Endothelial cell of hepatic sinusoid (primary cell): ENCODE measurements around the gene URB1.
"Not testable (repeated sequence)": the region's sequence is repeated elsewhere in the genome, so short reads cannot be mapped to it uniquely, and the experiment has no call there.

Experiments used
- in situ Hi-C: cut with HindIII; loops from 2 replicates; pipeline ENCODE4 v1.10.0; 2017; ENCODE audit warnings: low sequenced_read_pairs

URB1 gene

DNA sequence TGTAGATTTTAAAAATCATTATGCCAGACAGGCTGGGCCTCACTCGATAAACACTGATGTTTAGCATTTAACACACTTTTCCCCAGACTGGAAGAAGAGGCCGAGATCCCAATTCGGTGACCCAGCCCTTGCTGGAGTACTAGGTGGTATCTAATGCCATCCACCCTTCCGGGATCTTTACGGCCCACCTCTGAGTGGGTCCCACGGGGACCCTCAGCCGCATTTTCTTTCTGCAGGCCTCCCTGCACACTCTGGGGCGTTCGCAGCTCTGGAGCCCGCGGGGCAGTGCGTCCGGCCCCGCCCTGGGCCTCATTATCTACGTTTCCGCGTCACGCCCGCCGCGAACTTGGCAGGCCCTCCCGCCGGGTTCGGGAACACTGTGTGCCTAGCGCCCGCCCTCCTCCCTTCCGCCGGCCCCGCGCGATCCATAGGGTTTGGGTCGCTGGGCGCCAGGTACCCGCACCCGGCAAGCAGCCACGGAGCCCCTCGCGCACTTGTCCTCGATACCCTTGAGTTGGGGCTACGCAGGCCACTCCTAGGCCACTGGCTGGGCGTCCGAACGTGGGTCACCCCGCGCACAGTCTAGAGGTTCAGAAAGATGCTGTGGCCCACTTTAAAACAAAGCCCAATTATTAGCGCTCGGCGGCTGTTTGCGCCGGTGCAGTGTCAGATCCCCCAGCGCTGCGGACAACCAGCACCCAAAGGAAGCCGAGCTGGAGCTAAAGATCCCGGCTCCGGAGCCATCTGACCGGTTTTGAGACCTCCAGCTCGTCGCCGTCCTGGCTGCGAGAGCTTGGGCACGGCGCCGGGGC lies 18.7 kb upstream of the URB1 start:
- in situ Hi-C loops = no loop called here

DNA sequence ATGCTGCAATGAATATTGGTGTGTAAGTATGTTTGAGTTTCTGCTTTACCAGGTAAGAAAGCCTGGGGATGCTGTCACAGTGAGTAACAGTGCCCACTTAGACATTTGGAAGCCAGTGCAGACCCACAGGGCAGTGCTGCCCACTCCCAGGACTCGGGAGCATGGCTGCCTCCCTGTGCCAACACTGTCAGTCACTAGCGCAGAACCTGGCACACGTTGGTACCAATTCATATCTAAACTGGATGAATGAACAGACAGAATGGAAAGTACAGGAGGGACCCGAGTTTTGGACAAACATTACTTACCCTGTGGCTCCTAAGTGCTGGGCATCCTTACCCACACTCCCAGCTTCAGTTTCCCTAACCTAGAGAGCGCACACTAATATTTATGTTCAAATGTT lies 18.1 kb upstream of the URB1 start:
- in situ Hi-C loops = no loop called here

DNA sequence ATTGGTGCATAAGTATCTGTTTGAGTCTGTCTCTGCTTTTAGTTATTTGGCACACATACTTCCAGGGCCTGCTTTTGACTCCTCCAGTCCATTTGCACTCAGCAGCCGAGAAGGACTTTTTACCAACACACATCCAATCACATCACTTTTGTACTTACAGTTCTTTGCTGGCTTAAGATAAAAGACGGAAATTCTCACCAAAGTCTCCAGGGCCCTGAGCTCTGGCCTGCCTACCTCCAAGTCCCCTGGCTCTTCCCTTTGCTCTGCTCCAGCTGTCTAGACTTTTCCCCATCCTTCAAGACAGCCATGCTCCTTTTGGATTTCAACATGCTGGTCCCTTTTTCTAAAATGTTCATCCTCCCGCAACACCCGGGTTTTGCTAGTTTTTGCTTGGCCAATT lies 17.5 kb upstream of the URB1 start:
- in situ Hi-C loops = no loop called here

DNA sequence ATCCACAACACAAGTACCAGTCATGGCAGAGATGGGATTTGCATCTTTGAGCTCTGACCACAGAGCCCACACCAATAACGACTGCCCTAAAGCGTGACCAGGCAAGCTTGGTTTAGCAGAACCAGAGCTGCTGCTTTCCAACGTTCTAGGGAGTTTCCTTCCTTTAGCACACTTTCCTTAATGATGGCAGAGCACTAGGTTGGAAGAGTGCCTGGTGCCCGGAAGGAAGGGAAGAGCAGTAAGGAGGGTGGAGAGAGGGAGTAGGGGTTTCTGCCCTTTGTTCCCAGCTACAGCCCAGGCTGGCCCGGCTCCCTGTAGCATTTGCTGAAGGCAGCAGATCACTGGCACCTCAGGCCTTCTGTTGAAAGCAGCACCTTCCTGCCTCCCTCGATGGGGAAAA lies 13.6 kb upstream of the URB1 start:
- in situ Hi-C loops = loop anchor here (5.0 kb wide), 2 partner anchors 116 to 201 kb away; no protein-coding TSS in a partner anchor

DNA sequence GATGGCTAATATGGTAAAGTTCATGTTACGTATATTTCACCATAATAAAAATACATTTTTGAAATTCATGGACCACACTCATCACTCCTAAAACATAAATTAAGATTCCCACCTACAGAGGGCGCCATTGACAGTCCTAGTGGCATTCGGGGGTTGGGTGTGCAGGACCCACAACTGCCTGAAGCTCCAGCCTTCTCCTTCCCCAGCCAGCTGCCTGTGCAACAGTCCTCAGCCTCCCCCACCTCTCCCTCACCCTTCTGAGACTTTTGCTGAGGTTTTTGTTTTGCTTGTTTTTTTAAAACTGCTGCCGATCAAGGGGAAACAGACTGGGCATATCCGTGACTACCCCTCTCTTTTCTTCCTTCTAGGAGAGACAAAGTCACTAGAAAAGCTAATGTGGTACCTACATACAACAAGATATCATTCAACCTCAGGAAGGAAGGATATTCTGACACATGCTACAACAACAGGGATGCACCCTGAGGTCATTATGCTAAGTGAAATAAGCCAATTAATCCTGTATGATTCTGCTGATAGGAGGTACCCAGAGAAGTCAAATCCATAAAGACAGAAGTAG lies 10.5 kb upstream of the URB1 start:
- in situ Hi-C loops = no loop called here

DNA sequence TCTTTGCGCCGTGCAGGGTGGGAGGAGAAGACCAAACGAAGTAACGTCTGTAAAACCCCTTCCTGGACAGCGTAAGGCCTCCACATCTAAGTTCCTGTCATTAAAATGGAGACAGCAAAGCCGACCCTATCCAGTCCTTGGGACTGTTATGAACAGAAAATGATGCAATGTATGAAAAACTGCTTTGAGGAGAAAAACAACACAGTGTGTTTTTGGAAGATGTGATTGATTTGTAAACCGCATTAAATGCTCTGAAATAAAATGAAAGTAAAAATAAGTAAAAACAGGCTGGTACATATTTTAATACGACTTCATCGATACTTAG lies 827 bp upstream of the URB1 start:
- in situ Hi-C loops = no loop called here

DNA sequence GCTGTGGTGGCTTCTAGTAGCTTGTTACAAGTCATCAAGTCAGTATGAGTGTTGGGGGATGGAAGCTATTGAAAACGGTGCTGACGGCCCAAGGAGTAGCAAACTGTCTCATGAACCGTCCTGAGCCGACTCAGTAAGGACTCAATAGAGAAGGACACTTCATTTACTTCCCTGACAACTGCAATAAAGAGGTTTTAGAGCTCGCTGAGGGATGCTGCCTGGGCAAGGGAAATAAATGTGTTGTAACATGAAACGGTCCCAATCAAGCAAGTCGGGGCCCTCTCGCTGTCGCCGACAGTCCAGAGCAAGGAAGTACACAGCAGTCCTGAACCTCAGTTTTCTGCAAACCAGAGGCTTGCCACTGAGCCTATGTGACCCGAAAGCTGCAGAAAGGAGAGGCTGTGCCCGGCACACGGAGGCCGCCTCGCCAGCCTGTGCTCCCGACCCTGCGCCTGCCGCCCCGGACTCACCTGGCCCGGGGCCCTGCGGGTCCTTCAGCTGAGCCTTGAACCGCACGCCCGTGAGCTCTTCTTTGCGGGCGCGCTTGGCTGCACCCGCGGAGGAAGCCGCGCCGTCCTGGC lies 423 bp downstream of the URB1 start:
- in situ Hi-C loops = no loop called here

DNA sequence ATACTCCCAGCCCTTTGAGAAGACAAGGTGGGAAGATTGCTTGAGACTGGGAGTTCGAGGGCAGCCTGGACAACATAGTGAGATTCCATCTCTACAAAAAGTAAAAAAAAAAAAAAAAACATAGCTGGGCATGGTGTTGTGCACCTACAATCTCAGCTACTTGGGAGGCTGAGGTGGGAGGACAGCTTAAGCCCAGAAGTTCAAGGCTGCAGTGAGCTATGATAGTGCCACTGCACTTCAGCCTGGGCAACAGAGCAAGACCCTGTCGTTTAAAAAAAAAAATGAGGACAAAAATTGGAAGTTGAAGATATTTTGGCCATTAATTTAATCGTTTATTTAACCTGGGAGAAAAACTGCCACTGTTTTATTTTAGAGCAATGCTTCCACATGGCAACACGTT lies 1.1 kb downstream of the URB1 start:
- in situ Hi-C loops = no loop called here

DNA sequence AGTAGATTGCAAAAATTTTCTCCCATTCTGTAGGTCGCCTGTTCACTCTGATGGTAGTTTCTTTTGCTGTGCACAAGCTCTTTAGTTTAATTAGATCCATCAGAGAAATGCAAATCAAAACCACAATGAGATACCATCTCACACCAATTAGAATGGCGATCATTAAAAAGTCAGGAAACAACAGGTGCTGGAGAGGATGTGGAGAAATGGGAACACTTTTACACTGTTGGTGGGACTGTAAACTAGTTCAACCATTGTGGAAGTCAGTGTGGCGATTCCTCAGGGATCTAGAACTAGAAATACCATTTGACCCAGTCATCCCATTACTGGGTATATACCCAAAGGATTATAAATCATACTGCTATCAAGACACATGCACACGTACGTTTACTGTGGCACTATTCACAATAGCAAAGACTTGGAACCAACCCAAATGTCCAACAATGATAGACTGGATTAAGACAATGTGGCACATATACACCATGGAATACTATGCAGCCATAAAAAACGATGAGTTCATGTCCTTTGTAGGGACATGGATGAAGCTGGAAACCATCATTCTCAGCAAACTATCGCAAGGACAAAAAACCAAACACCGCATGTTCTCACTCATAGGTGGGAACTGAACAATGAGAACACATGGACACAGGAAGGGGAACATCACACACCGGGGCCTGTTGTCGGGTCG lies 2.1 kb downstream of the URB1 start:
- in situ Hi-C loops = not testable (repeated sequence)

DNA sequence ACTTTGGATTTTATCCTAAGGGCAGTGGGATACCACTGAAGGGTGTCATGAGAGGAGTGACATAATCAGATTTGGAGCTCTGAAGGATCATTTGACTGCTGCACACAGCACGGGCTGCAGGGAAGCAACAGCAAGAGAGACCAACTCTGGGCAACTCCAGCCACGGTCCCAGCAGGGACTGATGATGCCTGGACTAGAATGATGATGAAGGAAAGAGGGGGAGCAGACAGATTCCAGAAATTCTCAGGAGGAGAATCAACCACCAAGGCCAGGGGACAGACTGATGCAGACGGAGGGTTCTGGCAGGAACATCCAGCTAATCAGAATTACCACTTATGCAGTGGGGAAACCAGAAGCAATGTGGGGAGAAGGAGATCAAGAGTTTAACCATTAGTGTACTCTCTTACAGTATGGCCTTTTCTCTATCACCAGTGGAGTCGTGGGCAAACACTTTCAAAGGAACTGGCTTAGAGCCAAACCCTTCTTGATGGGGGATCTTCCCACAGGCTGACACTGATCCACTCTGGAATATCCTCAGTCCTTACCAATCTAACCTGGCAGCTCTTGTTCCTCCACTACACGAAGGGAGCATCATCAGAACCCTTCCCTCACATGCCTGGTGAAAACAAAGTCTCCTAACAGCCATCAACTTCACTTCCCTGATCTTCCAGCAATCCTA lies 3.3 kb downstream of the URB1 start:
- in situ Hi-C loops = no loop called here

DNA sequence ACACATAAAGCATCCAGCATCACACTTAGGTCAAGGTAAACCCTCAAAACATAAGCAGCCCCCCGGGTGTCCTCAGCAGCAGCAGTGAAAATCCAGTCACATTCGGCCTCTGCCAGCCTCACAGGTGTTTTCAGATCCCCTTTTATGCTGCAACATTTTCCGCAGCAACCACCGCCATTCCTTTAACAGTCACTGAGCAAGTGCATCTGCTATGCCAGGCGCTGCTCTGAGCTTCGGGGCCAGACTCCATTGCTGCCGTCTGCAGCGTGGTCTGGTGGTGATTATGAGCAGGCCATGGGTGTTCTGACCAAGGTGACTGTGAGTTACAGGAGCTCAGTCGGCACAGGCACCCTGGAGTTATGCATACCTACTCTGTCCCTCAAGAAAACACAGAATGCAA lies 4.5 kb downstream of the URB1 start:
- in situ Hi-C loops = no loop called here

DNA sequence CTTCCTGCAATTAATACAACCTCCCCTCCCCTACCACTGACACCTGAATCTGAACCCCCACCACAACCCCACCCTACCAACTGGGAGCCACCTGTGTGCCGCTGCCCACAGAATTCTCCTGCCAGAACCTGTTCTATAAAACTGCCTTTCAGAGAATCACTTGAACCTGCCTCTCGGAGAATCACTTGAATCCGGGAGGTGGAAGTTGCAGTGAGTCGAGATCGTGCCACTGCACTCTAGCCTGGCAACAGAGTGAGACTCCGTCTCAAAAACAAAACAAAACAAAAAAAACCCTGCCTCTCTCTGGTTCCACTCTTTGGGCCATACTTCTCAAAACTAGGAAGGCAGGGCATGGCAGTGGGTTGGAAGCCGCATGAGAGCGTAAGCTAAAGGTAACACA lies 5.7 kb downstream of the URB1 start:
- in situ Hi-C loops = no loop called here

DNA sequence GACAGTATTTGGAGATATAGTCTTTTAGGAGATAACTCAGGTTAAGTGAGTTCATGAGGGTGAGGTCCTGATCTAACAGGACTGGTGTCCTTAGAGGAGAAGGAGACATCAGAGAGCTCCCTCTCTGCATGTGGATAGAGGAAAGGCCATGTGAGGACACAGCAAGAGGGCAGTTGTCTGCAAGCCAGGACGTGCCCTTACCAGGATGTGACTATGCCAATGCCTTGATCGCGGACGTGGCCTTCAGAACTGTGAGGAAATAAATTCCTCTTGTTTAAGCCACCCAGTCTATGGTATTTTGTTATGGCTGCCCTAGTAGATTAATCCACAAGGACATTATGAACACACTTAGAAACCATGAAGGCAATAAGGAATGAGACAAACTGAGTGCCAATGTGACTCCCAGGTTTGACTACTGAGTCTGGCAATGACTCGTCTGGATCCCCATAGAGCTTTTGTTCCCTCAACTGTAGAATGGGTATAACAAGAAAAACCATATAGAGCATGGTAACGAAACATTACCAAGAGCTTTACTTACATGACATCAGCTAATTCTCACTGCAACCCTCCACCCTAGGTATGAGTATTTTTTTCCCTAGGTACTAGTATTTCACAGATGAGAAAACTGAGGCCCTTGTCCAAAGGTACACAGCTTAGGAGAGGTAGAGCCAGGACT lies 6.5 kb downstream of the URB1 start:
- in situ Hi-C loops = no loop called here

DNA sequence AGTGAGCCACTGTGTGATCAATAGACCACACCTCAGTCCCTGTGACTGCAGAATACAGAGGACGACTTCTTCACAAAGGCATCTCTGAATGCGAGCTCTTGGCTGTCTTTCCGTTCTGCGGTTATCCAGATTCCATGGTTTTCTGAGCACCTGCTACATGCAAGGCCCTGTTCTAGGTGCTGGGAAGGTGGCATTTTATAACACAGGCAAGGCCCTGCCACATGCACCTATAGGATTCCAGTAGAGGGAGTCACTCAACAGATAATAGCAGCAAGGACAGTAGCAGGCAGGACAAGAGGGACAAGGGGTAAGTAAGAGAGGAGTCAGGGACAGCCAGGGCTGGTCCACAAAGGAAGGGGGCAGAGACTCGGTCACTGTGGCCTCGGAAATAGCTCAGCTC lies 9.0 kb downstream of the URB1 start:
- in situ Hi-C loops = no loop called here

DNA sequence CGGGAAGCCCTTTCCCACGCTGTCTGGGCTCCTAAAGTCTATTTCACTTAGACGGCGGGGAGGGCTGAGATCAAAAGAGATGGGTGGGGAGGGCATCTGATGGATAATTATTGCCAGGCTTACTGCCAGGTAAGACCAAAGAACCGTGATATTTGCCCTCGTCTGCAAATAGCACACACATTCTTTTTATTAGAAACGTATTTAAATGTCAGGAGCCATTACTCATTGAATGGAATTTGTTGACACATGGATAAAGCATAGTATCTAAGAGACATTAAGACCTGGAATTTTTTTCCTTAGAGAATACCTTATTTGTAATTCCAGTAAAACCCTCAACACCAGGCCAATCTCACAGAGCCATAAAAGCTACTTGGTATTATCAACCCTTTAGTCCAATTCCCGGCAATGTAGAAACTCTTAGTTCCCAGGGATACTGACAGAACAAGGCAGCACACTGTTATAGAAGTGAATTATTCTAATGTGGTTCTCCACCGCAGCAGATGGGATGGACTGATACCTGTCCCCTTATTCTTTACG lies 10.6 kb downstream of the URB1 start:
- in situ Hi-C loops = no loop called here

DNA sequence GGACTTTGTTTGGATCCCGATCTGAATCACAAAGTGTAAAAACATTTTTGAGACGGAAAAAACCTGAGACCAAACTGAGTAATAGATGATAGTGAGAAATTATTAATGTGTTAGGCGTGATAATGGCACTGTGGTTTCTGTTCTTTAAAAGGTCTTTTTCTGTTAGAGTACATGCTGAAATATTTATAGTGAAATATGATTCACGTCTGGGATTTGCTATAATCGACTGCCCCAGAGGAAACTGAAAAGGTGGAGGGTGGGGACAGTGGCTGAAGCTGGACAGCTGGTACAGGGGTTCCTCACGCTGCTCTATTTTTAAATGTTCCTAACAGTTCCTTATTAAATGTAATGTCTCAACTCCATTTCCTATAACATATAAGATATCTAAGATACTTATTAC lies 11.2 kb downstream of the URB1 start:
- in situ Hi-C loops = no loop called here

DNA sequence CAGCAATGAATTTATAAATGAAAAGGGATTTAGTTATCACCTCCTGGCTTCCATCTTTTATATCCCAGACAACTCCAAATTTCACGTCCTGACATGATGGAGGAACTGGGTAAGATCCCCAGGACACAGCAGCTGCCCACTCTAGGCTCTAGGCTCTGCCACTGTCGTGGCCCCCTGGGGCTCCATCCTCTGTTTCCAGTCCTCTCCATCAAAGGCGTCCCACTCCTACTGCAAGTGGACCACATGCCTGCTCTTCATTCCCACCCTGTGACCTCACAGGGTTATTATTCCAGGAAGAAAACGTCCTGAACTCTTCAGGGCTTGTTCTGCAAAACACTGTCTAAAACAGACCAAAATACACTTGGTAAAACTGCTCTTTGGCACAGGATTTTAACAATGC lies 11.9 kb downstream of the URB1 start:
- in situ Hi-C loops = no loop called here

DNA sequence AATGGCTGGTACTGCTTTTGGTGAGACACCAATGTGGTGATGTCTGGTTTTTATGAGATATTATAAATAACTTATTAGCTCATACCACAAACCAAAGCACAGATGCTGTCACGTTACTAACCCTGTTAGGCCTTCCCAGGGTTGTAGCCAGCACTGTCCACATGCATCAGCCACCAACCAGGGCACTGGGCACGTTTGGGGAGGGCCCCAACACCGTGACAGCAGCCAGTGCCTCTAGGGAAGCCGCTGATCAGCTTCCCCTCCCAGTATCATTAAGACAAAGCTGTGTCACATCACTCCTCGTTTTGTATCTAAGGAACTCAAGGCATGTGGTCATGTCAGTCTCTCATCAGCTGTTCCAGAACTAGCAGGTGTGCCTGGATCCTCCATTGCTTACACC lies 13.9 kb downstream of the URB1 start:
- in situ Hi-C loops = no loop called here

DNA sequence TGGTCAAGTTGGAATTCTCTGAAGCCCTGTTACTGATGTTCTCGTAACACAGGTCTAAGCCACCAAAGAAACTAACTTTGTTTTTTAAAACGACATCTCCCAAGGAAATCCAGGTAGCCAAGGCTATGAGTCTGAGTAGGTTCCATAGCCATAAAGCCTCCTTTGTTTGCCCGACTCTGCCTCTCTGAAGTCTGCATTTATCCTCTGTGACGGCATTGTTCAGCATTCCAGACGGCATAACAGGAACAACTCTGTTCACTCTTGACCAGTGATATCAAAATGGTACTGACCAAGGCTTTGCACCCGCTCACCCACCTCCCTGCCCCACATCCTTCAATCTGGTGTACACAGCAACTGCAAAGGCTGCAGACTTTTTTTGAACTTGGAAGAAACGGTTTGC lies 14.8 kb downstream of the URB1 start:
- in situ Hi-C loops = no loop called here

DNA sequence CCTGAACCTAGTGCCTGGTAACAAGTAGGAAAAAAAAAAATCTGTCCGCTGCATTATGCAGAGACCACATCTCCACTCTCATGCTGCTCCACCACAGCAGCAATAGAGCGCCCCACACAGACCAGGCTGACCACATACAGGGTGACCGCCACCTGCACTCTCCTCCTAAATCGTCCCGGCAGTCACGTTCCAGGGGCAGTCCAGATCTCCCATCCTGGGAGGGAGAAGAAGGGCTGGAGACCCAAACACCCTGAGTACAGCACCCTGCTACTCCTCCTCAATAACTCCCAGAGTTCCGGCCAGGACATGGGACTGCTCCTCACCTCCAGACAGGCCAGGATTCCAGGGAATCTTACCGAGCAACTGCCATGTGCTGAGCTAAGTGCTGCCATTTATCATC lies 15.3 kb downstream of the URB1 start:
- in situ Hi-C loops = no loop called here

DNA sequence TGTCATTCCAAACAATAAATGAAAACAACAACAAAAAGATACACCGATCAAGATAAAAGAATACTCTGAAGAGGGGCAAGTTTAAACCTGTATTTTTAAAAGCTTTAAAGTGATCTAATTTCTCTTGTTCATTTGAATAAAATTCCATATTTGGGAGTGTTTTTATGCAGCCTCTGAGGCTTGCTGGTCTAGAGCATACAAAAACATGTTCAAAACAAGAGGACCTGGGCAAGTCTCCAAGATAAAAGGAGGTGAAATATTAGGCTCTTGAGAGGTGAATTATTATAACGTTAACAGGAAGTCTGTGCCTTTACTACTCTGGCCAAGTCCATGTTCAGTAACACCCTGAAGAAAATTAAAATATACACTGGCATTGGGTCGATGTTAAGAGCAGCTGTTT lies 20.1 kb downstream of the URB1 start:
- in situ Hi-C loops = no loop called here
